C4-2B (cell line): ENCODE results near the gene KCNK15.

Source experiments
- H3K27ac ChIP-seq: fragments of 450-650 bp; 2 replicates; pipeline ENCODE4 v1.5.1; 2017
- CTCF ChIP-seq: fragments of 450-650 bp; conservative IDR thresholded peaks from 2 replicates; pipeline ENCODE4 v1.5.1; 2017; ENCODE audit warnings: mild to moderate bottlenecking
- ZFX ChIP-seq: fragments of 450-650 bp; IDR thresholded peaks from 2 replicates; pipeline ENCODE4 v1.6.1; 2017

KCNK15 gene

GRCh38 chr20:44785768-44786167 lies 40.1 kb downstream of the KCNK15 start:
- H3K27ac ChIP-seq, result no peak overlapping the region
- TF ChIP-seq CTCF (no peak), ZFX (no peak)

GRCh38 chr20:44787299-44787698 lies 41.6 kb downstream of the KCNK15 start:
- TF ChIP-seq ZFX, result no peak
- no peak for TF ChIP-seq CTCF
- H3K27ac ChIP-seq, result no peak overlapping the region

DNA sequence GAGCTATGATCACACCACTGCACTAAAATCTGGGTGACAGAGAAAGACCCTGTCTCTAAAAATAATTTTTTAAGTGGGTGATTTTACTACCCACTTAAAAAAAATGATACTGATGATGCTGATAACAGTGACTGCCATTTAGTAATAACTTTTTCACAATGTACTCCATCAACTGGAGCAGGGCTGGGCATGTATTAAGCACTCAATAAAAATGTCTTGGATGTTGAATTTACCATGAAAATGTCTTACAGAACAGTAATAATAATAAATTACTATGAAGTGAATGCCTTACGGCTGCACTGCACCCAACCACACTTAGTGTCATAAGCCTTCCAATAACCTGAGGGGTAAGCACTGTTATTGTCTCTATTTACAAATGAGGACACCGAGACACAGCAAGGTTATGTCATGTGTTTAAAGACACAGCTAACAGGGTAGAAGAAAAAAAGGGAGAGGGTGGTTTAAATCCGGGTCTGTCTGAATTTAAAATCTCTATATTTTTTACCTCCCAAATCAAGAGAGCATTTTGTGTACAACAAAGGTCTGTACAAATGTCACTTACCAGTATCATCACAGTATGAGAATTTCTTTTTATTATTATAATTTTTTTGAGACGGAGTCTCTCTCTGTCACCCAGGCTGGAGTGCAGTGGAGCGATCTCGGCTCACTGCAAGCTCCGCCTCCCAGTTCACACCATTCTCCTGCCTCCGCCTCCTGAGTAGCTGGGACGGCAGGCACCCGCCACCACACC lies 43.2 kb downstream of the KCNK15 start:
- H3K27ac ChIP-seq, result no peak overlapping the region
- TF ChIP-seq ZFX (no peak), CTCF (no peak)

GRCh38 chr20:44790638-44791393 lies 45.2 kb downstream of the KCNK15 start:
- no peak for TF ChIP-seq CTCF
- no peak for TF ChIP-seq ZFX
- H3K27ac ChIP-seq, result no peak overlapping the region

DNA sequence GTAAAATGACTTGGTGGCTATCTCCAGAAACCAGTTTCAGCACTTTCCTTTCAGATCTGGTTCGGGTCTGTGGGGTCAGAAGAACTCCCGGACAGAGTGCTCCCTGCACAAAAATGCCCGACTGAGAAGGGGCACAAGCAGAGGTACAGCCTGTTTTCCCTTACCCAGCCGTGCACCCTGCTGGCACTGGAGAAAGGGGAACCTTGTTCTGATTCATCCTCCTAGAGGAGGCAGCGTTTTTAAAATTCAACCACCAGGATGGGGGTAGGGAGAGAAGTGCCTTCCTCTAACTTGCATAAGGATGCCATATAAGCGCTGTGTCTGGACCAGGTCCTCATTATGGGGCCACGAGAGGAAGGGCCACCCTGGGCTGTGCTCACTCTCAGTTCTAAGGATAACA lies 47.1 kb downstream of the KCNK15 start:
- TF ChIP-seq CTCF (no peak), ZFX (no peak)
- no peak overlapping the region for H3K27ac ChIP-seq

- TF ChIP-seq CTCF, result no peak
These were observed 50.2 kb downstream of the KCNK15 start for GRCh38 chr20:44795836-44796235.

GRCh38 chr20:44796311-44796710 lies 50.6 kb downstream of the KCNK15 start:
- no peak overlapping the region for H3K27ac ChIP-seq

More at GRCh38 chr20:44795836-44796235, 50.2 kb downstream of the KCNK15 start:
- H3K27ac ChIP-seq, result no peak overlapping the region

More at GRCh38 chr20:44796311-44796710, 50.6 kb downstream of the KCNK15 start:
- no peak for TF ChIP-seq ZFX
- TF ChIP-seq CTCF, result no peak
